Activated naive CD4-positive, alpha-beta T cell treated with anti-CD3 and anti-CD28 coated beads for 36 hours (primary cell): ENCODE results near the gene CD164L2. TPM values are rescaled to one million over a fixed set of nuclear protein-coding genes. Genes with fewer than 3 reads are reported as not detected.

Experiments
- CTCF ChIA-PET: fragments of 350-600 bp; sonication (Branson Sonifier 250); formaldehyde crosslinking; loops from one replicate; lab custom pipeline; 2021; ENCODE audit warnings: antibody characterized with exemption; lab: Charles Lee
- DNase-seq: peaks from one replicate; pipeline ENCODE4 v3.0.0-alpha.2; 2020
- H3K27ac Mint-ChIP-seq: one replicate; pipeline ENCODE4 v1.8.0; 2021; ENCODE audit warnings: mild to moderate bottlenecking, mixed read lengths
- H3K27me3 Mint-ChIP-seq: one replicate; pipeline ENCODE4 v1.8.0; 2021; ENCODE audit warnings: low read depth, mixed read lengths
- H3K36me3 Mint-ChIP-seq: one replicate; pipeline ENCODE4 v1.8.0; 2021; ENCODE audit warnings: low read depth, mixed read lengths
- H3K4me1 Mint-ChIP-seq: one replicate; pipeline ENCODE4 v1.8.0; 2021; ENCODE audit warnings: low read depth, mixed read lengths
- H3K4me3 Mint-ChIP-seq: one replicate; pipeline ENCODE4 v1.8.0; 2021; ENCODE audit warnings: mild to moderate bottlenecking, moderate library complexity, mixed read lengths
- H3K9me3 Mint-ChIP-seq: one replicate; pipeline ENCODE4 v1.8.0; 2021; ENCODE audit warnings: mixed read lengths
- intact Hi-C: fragments of 100-400 bp; cut with micrococcal nuclease; formaldehyde crosslinking; loops from one replicate; pipeline ENCODE4 v1.15.1; 2023
- total RNA-seq, 2 experiments: library from RNA; stranded (reverse); gene quantifications; one replicate each; pipeline ENCODE4 v1.2.3, GENCODE V29; 2021

Gene CD164L2
- total RNA-seq, 2 experiments from 2014 or later: not detected

DNA sequence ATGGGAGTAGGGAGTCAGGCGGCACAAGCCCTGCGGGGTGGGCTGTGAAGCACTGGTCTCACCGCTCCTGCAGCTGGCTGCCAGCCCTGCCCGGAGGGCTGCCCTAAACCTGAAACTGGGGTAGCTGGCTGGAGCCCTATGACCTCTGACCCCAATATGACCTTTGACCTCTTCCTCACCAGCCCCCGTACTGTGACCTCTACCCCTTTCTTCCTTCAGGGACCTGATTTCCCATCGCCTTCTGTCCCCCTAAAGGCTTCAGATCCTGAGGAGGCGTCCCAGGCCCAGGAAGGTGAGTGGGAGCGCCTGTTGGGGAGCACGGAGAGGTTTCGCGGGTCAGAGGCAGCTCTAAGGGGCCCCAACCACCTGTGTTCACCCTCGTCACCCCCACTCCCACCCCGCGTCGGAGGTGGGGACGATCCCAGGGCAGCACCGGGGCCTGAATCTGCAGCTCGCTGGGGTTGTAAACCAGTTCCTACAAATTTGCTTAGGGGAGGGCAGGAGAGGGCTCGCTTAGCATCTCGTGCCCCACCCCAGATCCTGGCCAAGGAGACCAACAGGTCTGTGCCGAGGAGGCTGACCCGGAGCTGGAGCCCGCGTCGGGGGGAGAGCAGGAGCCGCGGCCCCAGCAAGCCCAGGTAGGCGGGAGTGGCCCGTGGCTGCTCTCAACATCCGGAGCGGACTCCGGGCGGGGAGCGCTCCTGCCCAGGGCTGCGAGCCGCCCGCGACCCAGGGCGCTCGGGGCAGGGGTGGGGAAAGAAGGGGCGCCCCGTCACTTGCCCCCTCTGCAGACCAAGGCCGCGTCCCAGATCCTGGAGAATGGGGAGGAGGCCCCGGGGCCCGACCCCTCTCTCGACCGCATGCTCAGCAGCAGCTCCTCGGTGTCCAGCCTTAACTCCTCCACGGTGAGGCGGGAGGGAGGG lies 34.0 kb downstream of the CD164L2 start:
- peak overlapping the region; percentile 32 for H3K4me3 Mint-ChIP-seq
- intact Hi-C loops: loop anchor here (1.0 kb wide), 1 partner anchor 8 kb away; no protein-coding TSS in a partner anchor
- DNase-seq: peak; percentile 30
- H3K4me1 Mint-ChIP-seq: peaks cover 8% of the 10 kb centered on the region
- CTCF ChIA-PET: interaction anchor here (0.7 to 1.1 kb wide), 2 partner anchors 8 to 68 kb away, joined by 3 to 4 read pairs; no protein-coding TSS in a partner anchor
- H3K9me3 Mint-ChIP-seq: no peaks in the 10 kb centered on the region
- H3K27ac Mint-ChIP-seq: no peak overlapping the region
- no peaks in the 10 kb centered on the region for H3K27me3 Mint-ChIP-seq
- H3K36me3 Mint-ChIP-seq: no peaks in the 10 kb centered on the region

GRCh38 chr1:27346991-27347624 lies 36.0 kb downstream of the CD164L2 start:
- H3K4me1 Mint-ChIP-seq: peaks cover 26% of the 10 kb centered on the region
- intact Hi-C loops: no loop called here
- H3K9me3 Mint-ChIP-seq: no peaks in the 10 kb centered on the region
- H3K36me3 Mint-ChIP-seq: no peaks in the 10 kb centered on the region
- no peak overlapping the region for H3K4me3 Mint-ChIP-seq
- no peak for DNase-seq
- H3K27ac Mint-ChIP-seq: no peak overlapping the region
- no peaks in the 10 kb centered on the region for H3K27me3 Mint-ChIP-seq
- CTCF ChIA-PET: interaction anchor here (0.8 to 4.4 kb wide), 4 partner anchors 9 to 260 kb away, joined by 3 to 37 read pairs (median 10); partner anchors contain the start of gene MAP3K6

- Mint-ChIP-seq H3K4me3 (no peak overlapping the region), H3K9me3 (no peaks in the 10 kb centered on the region), H3K36me3 (no peaks in the 10 kb centered on the region), H3K27me3 (no peaks in the 10 kb centered on the region), H3K4me1 (peaks cover 32% of the 10 kb centered on the region), H3K27ac (no peak overlapping the region)
- intact Hi-C loops: no loop called here
- CTCF ChIA-PET: interaction anchor here (0.7 to 4.4 kb wide), 7 partner anchors 10 to 372 kb away, joined by 3 to 37 read pairs (median 3); partner anchors contain the start of gene MAP3K6
- no peak for DNase-seq
Measured at GRCh38 chr1:27346357-27346756, 36.8 kb downstream of the CD164L2 start.

GRCh38 chr1:27345272-27345671 lies 37.9 kb downstream of the CD164L2 start:
- Mint-ChIP-seq H3K4me1 (peaks cover 41% of the 10 kb centered on the region), H3K27ac (no peak overlapping the region), H3K36me3 (no peaks in the 10 kb centered on the region), H3K9me3 (no peaks in the 10 kb centered on the region), H3K27me3 (no peaks in the 10 kb centered on the region), H3K4me3 (no peak overlapping the region)
- DNase-seq: no peak
- intact Hi-C loops: no loop called here
- CTCF ChIA-PET: interaction anchor here (0.8 to 4.4 kb wide), 6 partner anchors 9 to 50 kb away, joined by 3 to 37 read pairs (median 4); no protein-coding TSS in a partner anchor

DNA sequence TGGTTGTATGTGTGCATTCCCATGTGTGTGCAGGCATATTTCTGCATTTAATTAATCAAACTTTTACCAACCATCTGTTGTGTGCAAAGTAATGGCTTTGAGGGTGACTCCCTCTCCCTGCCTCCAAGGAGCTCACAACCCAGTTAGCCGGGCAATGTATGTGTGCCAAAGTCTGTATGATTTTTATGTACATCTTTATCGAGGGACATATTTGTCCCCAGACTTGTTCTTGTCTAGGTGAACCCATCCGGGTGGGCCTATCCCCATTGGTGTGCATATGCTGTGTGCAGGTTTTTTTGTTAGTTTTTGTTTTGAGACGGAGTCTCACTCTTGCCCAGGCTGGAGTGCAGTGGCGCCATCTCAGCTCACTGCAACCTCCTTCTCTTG lies 39.5 kb downstream of the CD164L2 start:
- Mint-ChIP-seq H3K4me1 (peaks cover 53% of the 10 kb centered on the region), H3K36me3 (no peaks in the 10 kb centered on the region), H3K27me3 (no peaks in the 10 kb centered on the region), H3K9me3 (no peaks in the 10 kb centered on the region), H3K27ac (peak overlapping the region; percentile 85), H3K4me3 (peak overlapping the region; percentile 83)
- intact Hi-C loops: loop anchor here (5.0 kb wide), 1 partner anchor 179 kb away; no protein-coding TSS in a partner anchor
- DNase-seq: no peak
- CTCF ChIA-PET: interaction anchor here (0.6 to 4.4 kb wide), 5 partner anchors 11 to 47 kb away, joined by 3 to 37 read pairs (median 4); no protein-coding TSS in a partner anchor

DNA sequence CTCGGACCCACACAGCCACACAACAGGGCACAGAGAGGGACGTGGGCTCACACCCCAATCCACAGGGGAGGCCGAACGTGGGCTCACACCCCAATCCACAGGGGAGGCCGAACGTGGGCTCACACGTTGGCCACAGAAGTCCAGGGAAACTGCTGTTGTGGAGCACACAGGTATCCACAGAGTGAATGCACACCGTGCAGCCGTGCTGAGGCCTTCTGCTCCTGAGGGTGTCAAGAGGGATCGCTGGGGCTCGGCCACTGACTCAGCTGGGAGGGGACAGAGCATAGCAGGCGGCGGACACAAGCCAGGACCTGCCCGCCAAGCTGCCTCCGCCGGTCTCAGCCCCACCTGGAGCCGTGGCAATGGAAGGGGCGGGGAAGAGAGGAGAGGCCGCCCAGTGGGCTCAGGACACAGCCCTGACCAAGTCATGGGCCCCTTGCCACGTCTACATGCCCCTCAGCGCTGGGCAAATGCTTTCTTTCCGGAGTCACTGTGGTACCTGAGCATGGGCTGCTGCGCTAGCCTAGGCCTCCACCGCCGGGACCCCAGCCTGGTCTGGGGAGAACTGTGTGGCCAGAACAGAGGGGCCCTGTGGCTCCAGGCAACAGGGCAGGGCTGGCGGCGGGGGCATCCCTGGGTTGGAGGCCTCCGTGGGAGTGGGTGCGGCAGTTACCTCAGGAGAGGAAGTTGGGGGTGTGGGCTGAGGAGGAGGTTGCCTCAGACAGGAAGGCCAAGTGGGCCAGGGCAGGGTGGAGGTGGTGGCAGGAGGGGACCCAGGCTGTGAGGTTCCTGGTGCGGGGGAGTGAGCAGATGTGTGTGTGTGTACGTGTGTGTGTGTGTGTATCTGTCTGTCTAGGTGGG lies 40.1 kb downstream of the CD164L2 start:
- H3K27me3 Mint-ChIP-seq: no peaks in the 10 kb centered on the region
- peak overlapping the region; percentile 85 for H3K27ac Mint-ChIP-seq
- peak overlapping the region; percentile 83 for H3K4me3 Mint-ChIP-seq
- intact Hi-C loops: loop anchor here (5.0 kb wide), 1 partner anchor 179 kb away; no protein-coding TSS in a partner anchor
- H3K4me1 Mint-ChIP-seq: peaks cover 53% of the 10 kb centered on the region
- H3K36me3 Mint-ChIP-seq: no peaks in the 10 kb centered on the region
- DNase-seq: peak; percentile 75
- CTCF ChIA-PET: interaction anchor here (0.6 to 4.4 kb wide), 8 partner anchors 11 to 326 kb away, joined by 3 to 37 read pairs (median 4); no protein-coding TSS in a partner anchor
- H3K9me3 Mint-ChIP-seq: no peaks in the 10 kb centered on the region

DNA sequence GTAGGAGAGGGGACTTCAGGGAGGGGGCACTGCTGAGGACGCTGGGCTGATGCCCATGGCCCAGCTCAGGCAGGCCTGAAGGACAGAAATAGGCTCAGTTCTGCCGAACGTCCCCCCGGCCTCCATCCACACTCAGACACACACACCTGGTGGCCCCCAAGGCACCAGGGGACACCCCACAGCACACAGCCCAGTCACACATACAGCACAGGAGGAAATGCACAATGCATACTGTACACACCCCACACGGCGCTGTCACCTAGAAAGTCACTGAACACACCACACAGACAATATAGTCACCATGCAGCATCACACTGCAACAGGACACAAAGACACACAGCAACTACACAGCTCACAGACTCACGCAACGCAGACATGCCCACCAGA lies 40.7 kb downstream of the CD164L2 start:
- no peaks in the 10 kb centered on the region for H3K36me3 Mint-ChIP-seq
- peak; percentile 72 for DNase-seq
- no peaks in the 10 kb centered on the region for H3K9me3 Mint-ChIP-seq
- H3K27me3 Mint-ChIP-seq: no peaks in the 10 kb centered on the region
- H3K4me1 Mint-ChIP-seq: peaks cover 52% of the 10 kb centered on the region
- peak overlapping the region; percentile 83 for H3K4me3 Mint-ChIP-seq
- CTCF ChIA-PET: interaction anchor here (0.6 to 2.1 kb wide), 6 partner anchors 10 to 327 kb away, joined by 4 to 12 read pairs (median 6); no protein-coding TSS in a partner anchor
- intact Hi-C loops: loop anchor here (5.0 kb wide), 1 partner anchor 180 kb away; no protein-coding TSS in a partner anchor
- H3K27ac Mint-ChIP-seq: peak overlapping the region; percentile 85

DNA sequence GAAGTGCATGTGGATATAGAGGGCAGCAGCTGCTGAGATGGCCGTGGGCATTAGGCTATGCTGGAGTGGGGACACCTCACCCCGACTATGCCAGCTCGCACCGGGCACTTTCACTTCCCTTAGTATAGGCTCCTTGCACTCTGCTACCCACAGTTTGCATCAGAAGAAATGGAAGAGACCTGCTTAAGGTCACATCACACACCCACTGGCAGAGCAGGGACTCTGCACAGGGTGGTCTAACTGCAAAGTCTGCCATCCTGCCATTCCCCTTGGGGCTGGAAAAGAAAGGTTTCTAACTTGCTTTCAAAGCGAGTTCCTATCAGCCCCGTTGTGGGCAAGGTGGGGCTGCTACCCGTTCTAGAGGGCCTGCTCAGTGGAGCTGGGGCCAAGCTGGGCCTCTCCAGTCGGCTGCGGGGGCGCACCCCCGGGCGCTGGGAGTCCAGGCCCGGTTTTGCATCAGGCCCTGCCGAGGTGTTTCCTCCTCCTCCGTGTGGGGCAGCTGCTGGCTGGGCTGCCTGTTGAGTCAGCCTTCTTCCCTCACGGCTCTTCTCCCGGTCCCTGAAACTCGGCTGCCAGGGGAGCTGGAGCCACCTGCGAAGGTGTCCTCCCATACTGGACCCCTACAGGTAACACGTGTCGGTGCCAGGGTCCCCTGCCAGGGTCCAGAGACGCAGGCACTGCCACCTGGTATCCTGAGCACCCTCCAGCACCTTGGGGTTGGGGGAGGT lies 41.4 kb downstream of the CD164L2 start, which contains the start of gene SYTL1:
Gene SYTL1, plus strand, starts transcription at position 498 of the 728 bp plus-strand sequence. CDS start 3,313 bp downstream, outside the sequence.
- DNase-seq: peak; percentile 77
- Mint-ChIP-seq H3K27ac (peak within 1 kb of the TSS; percentile 85), H3K36me3 (peaks cover under 1% of the 10 kb centered on the region), H3K9me3 (no peaks in the 10 kb centered on the region), H3K4me1 (peaks cover 49% of the 10 kb centered on the region), H3K4me3 (peak within 1 kb of the TSS; percentile 83), H3K27me3 (no peaks in the 10 kb centered on the region)
- intact Hi-C loops: loop anchor here (1.0 to 5.0 kb wide), 4 partner anchors 8 to 181 kb away; partner anchors contain the start of gene TMEM222
- CTCF ChIA-PET: interaction anchor here (0.6 to 3.4 kb wide), 9 partner anchors 9 to 328 kb away, joined by 3 to 12 read pairs (median 4); no protein-coding TSS in a partner anchor

GRCh38 chr1:27339213-27339612 lies 43.9 kb downstream of the CD164L2 start:
- Mint-ChIP-seq H3K9me3 (no peaks in the 10 kb centered on the region), H3K27ac (no peak overlapping the region), H3K4me3 (no peak overlapping the region), H3K27me3 (no peaks in the 10 kb centered on the region), H3K4me1 (peaks cover 45% of the 10 kb centered on the region), H3K36me3 (peaks cover 14% of the 10 kb centered on the region)
- no peak for DNase-seq
- intact Hi-C loops: no loop called here
- CTCF ChIA-PET: interaction anchor here (0.6 to 3.4 kb wide), 3 partner anchors 16 to 50 kb away, joined by 3 to 12 read pairs (median 5); no protein-coding TSS in a partner anchor

GRCh38 chr1:27338751-27339150 lies 44.4 kb downstream of the CD164L2 start:
- intact Hi-C loops: no loop called here
- H3K27me3 Mint-ChIP-seq: no peaks in the 10 kb centered on the region
- peaks cover 15% of the 10 kb centered on the region for H3K36me3 Mint-ChIP-seq
- CTCF ChIA-PET: interaction anchor here (2.2 to 3.4 kb wide), 2 partner anchors 16 to 18 kb away, joined by 5 to 12 read pairs; no protein-coding TSS in a partner anchor
- peaks cover 41% of the 10 kb centered on the region for H3K4me1 Mint-ChIP-seq
- H3K9me3 Mint-ChIP-seq: no peaks in the 10 kb centered on the region
- H3K27ac Mint-ChIP-seq: no peak overlapping the region
- H3K4me3 Mint-ChIP-seq: no peak overlapping the region
- no peak for DNase-seq
